GM19372 (cell line): ENCODE results near the gene SLC25A41.

Experiments used
- ATAC-seq: cut with Tn5 transposase; IDR thresholded peaks from one replicate; pipeline ENCODE4 v1.9.1; 2021; ENCODE audit warnings: mild to moderate bottlenecking, low read depth, moderate library complexity; ENCODE audit not compliant: unreplicated experiment

SLC25A41 gene

DNA sequence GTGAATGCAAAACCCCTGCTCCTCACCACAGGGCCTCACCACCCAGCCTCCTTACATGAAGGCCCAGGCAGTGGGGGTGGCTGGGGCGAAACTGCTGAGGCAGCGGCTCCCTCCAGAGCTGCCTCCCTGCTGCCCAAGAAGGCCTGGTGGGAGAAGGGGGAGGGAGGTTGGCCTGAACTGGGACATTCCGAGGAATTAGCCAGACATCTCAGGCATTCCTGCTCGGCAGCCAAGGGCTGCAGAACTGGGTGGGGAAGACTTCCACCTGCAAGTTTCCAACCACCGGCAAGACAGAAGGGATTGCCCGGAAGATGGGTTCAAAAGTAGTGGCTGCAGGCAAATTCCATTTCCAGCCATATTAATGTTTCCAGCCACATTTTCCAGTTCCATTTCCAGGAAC, 55.5 kb downstream of the SLC25A41 start:
- ATAC-seq = no peak

DNA sequence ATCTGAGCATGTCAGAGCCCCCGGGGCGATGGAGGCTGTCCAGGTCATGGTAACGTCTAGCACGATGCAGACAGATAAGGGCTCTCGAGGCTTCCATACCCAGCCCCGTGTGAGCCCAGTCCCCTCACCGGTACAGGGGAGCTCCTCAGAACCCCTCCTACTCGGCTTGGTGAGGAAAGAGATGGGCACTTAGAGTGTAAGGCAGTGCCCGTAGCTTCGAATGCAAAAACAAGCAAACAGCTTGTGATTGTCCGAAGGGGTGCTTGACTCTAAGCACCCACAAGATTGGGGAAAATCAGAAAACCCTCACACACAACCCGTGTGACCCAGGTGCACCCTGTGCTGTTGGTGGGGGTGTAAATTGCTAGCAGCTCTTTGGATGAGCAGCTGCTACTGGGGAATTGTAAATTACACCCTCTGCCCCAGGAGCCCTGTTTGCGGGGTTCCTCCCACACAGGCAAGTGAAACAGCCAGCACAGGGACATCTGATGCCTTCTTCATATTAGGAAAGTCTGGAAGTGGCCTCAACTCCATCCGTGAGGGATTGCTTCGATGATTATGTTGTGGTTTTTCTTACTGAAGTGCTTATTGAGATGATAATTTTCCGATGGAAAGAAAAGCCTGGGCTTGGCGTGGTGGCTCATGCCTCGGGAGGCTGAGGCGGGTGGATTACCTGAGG, 56.9 kb downstream of the SLC25A41 start:
- no peak for ATAC-seq
